IMR-90 (cell line): ENCODE results near the gene CDC14A. TPM values are rescaled to one million over a fixed set of nuclear protein-coding genes. Genes with fewer than 3 reads are reported as not detected.

ENCODE experiments used
- ATAC-seq: fragments of 200-7000 bp; cut with Tn5 transposase; 2 replicates; pipeline ENCODE4 v1.9.1; 2020; ENCODE audit warnings: low read depth, mild to moderate bottlenecking, moderate library complexity
- BruUV-seq: library from RNA; stranded (reverse); fragments of 400-500 nt; replicated peaks from 2 replicates; lab custom pipeline; 2021; lab: Mats Ljungman, UMichigan
- CTCF ChIA-PET: fragments of 300-600 bp; formaldehyde crosslinking; extraction: SDS; loops from one replicate; lab custom pipeline; 2021; ENCODE audit warnings: antibody characterized with exemption; lab: Yijun Ruan, JAX
- POLR2A ChIA-PET: fragments of 300-600 bp; sonication (Branson Sonifier 250); formaldehyde crosslinking; loops from one replicate; lab custom pipeline; 2022; ENCODE audit warnings: antibody characterized with exemption; ENCODE audit not compliant: unreplicated experiment; lab: Charles Lee
- DNase-seq: peaks from one replicate; pipeline ENCODE4 v3.0.0; 2013
- H2AFZ ChIP-seq: replicated peaks from 2 replicates; pipeline ENCODE3; 2013; ENCODE audit warnings: low read length, mild to moderate bottlenecking; ENCODE audit not compliant: poor library complexity
- H2AK5ac ChIP-seq: 2 replicates; pipeline ENCODE4 v1.6.1; 2013; ENCODE audit warnings: low read depth, low read length, inconsistent platforms
- H2AK9ac ChIP-seq: replicated peaks from 2 replicates; pipeline ENCODE3; 2013; ENCODE audit warnings: mild to moderate bottlenecking, low read depth, low read length, moderate library complexity; ENCODE audit not compliant: poor library complexity
- H2BK120ac ChIP-seq: 2 replicates; pipeline ENCODE4 v1.6.1; 2013; ENCODE audit warnings: low read depth, low read length, inconsistent platforms
- H2BK15ac ChIP-seq: 3 replicates; pipeline ENCODE4 v1.6.1; 2013; ENCODE audit warnings: low read depth, low read length, inconsistent platforms
- H2BK20ac ChIP-seq: 2 replicates; pipeline ENCODE4 v1.6.1; 2013; ENCODE audit warnings: low read depth, mild to moderate bottlenecking, inconsistent platforms, low read length, moderate library complexity
- H2BK5ac ChIP-seq: 2 replicates; pipeline ENCODE4 v1.6.1; 2013; ENCODE audit warnings: mild to moderate bottlenecking, low read depth, low read length, inconsistent platforms; ENCODE audit not compliant: poor library complexity, severe bottlenecking
- H3K14ac ChIP-seq: replicated peaks from 2 replicates; pipeline ENCODE4 v1.6.1; 2013; ENCODE audit warnings: low read depth, low read length, inconsistent platforms
- H3K18ac ChIP-seq: 2 replicates; pipeline ENCODE4 v1.6.1; 2013; ENCODE audit warnings: low read depth, low read length, control low read depth
- H3K23ac ChIP-seq: 2 replicates; pipeline ENCODE4 v1.6.1; 2013; ENCODE audit warnings: low read depth, low read length, inconsistent platforms
- H3K27ac ChIP-seq: 2 replicates; pipeline ENCODE4 v1.5.1; 2013; ENCODE audit warnings: mild to moderate bottlenecking, control low read depth, low read length; ENCODE audit not compliant: insufficient read depth
- H3K27me3 ChIP-seq: 2 replicates; pipeline ENCODE4 v1.6.1; 2013; ENCODE audit warnings: low read length; ENCODE audit not compliant: control insufficient read depth, insufficient read depth
- H3K36me3 ChIP-seq: 2 replicates; pipeline ENCODE4 v1.6.1; 2013; ENCODE audit warnings: low read length, mixed read lengths; ENCODE audit not compliant: control insufficient read depth, insufficient read depth
- H3K4ac ChIP-seq: 2 replicates; pipeline ENCODE4 v1.6.1; 2013; ENCODE audit warnings: low read depth, low read length, inconsistent platforms
- H3K4me1 ChIP-seq: 2 replicates; pipeline ENCODE4 v1.6.1; 2013; ENCODE audit warnings: low read length, mixed read lengths; ENCODE audit not compliant: control insufficient read depth, insufficient read depth
- H3K4me2 ChIP-seq: 2 replicates; pipeline ENCODE4 v1.6.1; 2013; ENCODE audit warnings: low read depth, mild to moderate bottlenecking, control low read depth, low read length, moderate library complexity
- H3K4me3 ChIP-seq: 2 replicates; pipeline ENCODE4 v1.5.1; 2013; ENCODE audit warnings: low read depth, mild to moderate bottlenecking, control low read depth, low read length, moderate library complexity; ENCODE audit not compliant: insufficient read depth
- H3K56ac ChIP-seq: 2 replicates; pipeline ENCODE4 v1.6.1; 2013; ENCODE audit warnings: low read length, inconsistent platforms; ENCODE audit not compliant: insufficient read depth; ENCODE audit errors: extremely low read depth
- H3K79me1 ChIP-seq, 2 experiments: 2 replicates each; pipeline ENCODE4 v1.6.1; 2013; ENCODE audit warnings: low read length in 2 of 2, inconsistent platforms in 1 of 2, low read depth in 1 of 2
- H3K9ac ChIP-seq: 2 replicates; pipeline ENCODE4 v1.6.1; 2013; ENCODE audit warnings: low read depth, low read length, control low read depth
- H3K9me1 ChIP-seq: 2 replicates; pipeline ENCODE4 v1.6.1; 2013; ENCODE audit warnings: low read length, inconsistent platforms; ENCODE audit not compliant: insufficient read depth
- H3K9me3 ChIP-seq: 2 replicates; pipeline ENCODE4 v1.6.1; 2013; ENCODE audit warnings: low read length; ENCODE audit not compliant: control insufficient read depth, insufficient read depth
- H4K20me1 ChIP-seq: 2 replicates; pipeline ENCODE4 v1.6.1; 2013; ENCODE audit warnings: low read length, inconsistent platforms; ENCODE audit not compliant: insufficient read depth
- H4K5ac ChIP-seq: 2 replicates; pipeline ENCODE4 v1.6.1; 2013; ENCODE audit warnings: mild to moderate bottlenecking, low read depth, low read length, control low read depth
- H4K8ac ChIP-seq, 2 experiments: 2 replicates each; pipeline ENCODE4 v1.6.1; 2013; ENCODE audit warnings: low read depth in 2 of 2, low read length in 2 of 2, control low read depth in 1 of 2, inconsistent platforms in 1 of 2
- H4K91ac ChIP-seq: 2 replicates; pipeline ENCODE4 v1.6.1; 2013; ENCODE audit warnings: low read depth, low read length, inconsistent platforms; ENCODE audit not compliant: insufficient read depth
- CEBPB ChIP-seq: IDR thresholded peaks from 2 replicates; pipeline ENCODE4 v1.6.1; 2012; ENCODE audit warnings: low read depth, low read length, improper control_type of control experiment
- MXI1 ChIP-seq: IDR thresholded peaks from 2 replicates; pipeline ENCODE4 v1.6.1; 2012; ENCODE audit warnings: low read depth, mild to moderate bottlenecking, low read length, moderate library complexity, borderline replicate concordance
- WGBS, 2 experiments: methylation state at CpG; one replicate each; pipeline versions ENCODE4 v1.1.5 to v1.1.7; 2013; ENCODE audit warnings: missing lambda C conversion rate in 2 of 2; ENCODE audit not compliant: insufficient read length in 1 of 2; ENCODE audit errors: extremely low coverage in 2 of 2; 5-methylcytosine and 5-hydroxymethylcytosine counted together
- dilution Hi-C: fragments of 300-500 bp; cut with HindIII; formaldehyde crosslinking; loops from one replicate; pipeline ENCODE4 v1.14.3; 2018; ENCODE audit warnings: low sequenced_read_pairs; ENCODE audit not compliant: unreplicated experiment
- in situ Hi-C: fragments of 300-500 bp; cut with MboI; formaldehyde crosslinking; loops from 3 replicates; pipeline ENCODE4 v1.14.3; 2019; ENCODE audit warnings: low sequenced_read_pairs, inconsistent platforms, mixed read lengths
- intact Hi-C: fragments of 100-400 bp; cut with micrococcal nuclease; formaldehyde crosslinking; loops from 2 replicates; pipeline ENCODE4 v1.10.0; 2022
- polyA plus RNA-seq, 3 experiments: library from polyadenylated mRNA; depleted of rRNA; stranded (reverse); fragments of >200 nt; gene quantifications; 2 replicates each; pipeline ENCODE4 v1.2.3, GENCODE V29; 2012; ENCODE audit warnings: low replicate concordance in 1 of 3
- total RNA-seq: library from RNA; depleted of rRNA; stranded (reverse); fragments of >200 nt; gene quantifications from 2 replicates; pipeline ENCODE4 v1.2.3, GENCODE V29; 2012

CDC14A gene
- total and polyA plus RNA-seq, 2 of the 4 experiments (the other 2 are of a cell fraction) = 1.7 to 3.0 TPM

DNA sequence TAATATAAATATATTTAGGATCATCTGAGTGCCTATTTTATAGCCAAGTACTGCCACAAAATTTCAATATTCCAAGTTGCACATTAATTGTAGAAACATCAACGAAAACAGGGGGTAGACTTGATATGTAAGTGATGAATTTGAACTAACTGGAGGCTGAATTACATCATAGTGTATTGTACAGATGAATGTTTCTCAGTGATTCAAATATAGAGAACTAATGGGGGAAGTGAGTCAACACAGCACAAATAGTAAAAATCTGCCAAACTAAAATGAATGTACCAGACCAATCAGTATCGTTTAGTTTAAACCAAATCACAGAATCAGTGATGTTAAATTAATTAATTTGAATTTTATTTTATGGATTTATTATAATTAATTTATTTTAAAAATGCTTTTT lies 43.5 kb upstream of the CDC14A start:
- H3K9ac ChIP-seq = no peak overlapping the region
- H4K8ac ChIP-seq = no peak overlapping the region
- H2BK15ac ChIP-seq = no peak overlapping the region
- no peaks in the 10 kb centered on the region for H3K4me1 ChIP-seq
- H4K5ac ChIP-seq = no peak overlapping the region
- H2BK20ac ChIP-seq = no peak overlapping the region
- H3K4ac ChIP-seq = no peak overlapping the region
- no peaks in the 10 kb centered on the region for H4K20me1 ChIP-seq
- H2AK5ac ChIP-seq = no peak overlapping the region
- no peak overlapping the region for H3K23ac ChIP-seq
- H3K79me1 ChIP-seq = no peaks in the 10 kb centered on the region
- no peak overlapping the region for H2BK120ac ChIP-seq
- TF ChIP-seq MXI1 (no peak), CEBPB (peak; percentile 29; the same call in 1 of the 2 replicates)
- no peak overlapping the region for H2AFZ ChIP-seq
- no peak overlapping the region for H3K4me3 ChIP-seq
- H2BK5ac ChIP-seq = no peak overlapping the region
- BruUV-seq = no TSS peak
- H4K91ac ChIP-seq = no peak overlapping the region
- dilution Hi-C loops = no loop called here
- intact Hi-C loops = no loop called here
- no CpG with 5 or more reads among the region's 2 CpGs for WGBS, 2 experiments
- peak; percentile 70 for DNase-seq
- no peak overlapping the region for H3K27ac ChIP-seq
- H3K9me3 ChIP-seq = no peaks in the 10 kb centered on the region
- ChIA-PET CTCF (no interaction called here), POLR2A (no interaction called here)
- H3K56ac ChIP-seq = no peak overlapping the region
- in situ Hi-C loops = no loop called here
- no peak overlapping the region for H3K18ac ChIP-seq
- no peaks in the 10 kb centered on the region for H3K36me3 ChIP-seq
- H2AK9ac ChIP-seq = no peak overlapping the region
- H3K14ac ChIP-seq = no peak overlapping the region
- H3K9me1 ChIP-seq = no peaks in the 10 kb centered on the region
- no peak; the same call in 1 of the 2 replicates for ATAC-seq
- H3K27me3 ChIP-seq = peaks cover 2% of the 10 kb centered on the region; the same call in 1 of the 2 replicates
- no peak overlapping the region for H3K4me2 ChIP-seq
